HG02610 (cell line): ENCODE measurements around the gene DBNL.

Source experiments
- ATAC-seq: cut with Tn5 transposase; IDR thresholded peaks from one replicate; pipeline ENCODE4 v1.9.1; 2021; ENCODE audit warnings: mild to moderate bottlenecking, moderate library complexity; ENCODE audit not compliant: unreplicated experiment

The DBNL gene

DNA sequence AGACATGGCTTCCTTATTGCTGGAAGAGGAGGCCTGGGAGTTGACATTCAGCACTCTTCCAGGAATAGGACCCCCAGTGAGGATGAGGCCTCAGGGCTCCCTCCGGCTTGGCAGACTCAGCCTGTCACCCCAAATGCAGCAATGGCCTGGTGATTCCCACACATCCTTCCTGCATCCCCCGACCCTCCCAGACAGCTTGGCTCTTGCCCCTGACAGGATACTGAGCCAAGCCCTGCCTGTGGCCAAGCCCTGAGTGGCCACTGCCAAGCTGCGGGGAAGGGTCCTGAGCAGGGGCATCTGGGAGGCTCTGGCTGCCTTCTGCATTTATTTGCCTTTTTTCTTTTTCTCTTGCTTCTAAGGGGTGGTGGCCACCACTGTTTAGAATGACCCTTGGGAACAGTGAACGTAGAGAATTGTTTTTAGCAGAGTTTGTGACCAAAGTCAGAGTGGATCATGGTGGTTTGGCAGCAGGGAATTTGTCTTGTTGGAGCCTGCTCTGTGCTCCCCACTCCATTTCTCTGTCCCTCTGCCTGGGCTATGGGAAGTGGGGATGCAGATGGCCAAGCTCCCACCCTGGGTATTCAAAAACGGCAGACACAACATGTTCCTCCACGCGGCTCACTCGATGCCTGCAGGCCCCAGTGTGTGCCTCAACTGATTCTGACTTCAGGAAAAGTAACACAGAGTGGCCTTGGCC, 16.6 kb downstream of the DBNL start:
- ATAC-seq = no peak

DNA sequence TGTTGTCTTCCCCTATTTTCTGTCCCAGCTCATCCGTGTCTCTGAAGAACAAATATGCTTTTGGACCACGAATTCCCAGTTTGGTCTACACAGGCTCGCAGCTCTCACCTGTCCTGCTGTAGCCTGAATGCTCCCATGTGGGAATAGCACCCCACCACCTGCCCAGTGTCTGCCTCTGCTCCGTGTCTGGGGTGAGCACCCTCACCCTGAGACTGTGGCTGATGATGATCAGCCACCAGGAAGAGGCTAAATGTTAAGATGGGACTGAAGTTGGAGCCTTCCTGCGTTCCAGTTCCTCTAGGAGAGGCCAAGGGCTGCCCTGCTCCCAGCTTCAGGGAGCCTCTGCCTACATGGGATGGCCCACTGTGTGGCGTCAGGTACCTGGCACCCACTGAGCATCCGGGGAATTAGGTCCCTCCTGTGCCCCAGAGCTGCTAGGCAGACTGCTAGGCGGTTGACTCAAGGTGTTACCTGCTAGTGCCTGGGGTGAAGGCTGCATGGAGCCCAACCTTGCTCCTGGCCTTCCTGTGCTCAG, 17.2 kb downstream of the DBNL start:
- no peak for ATAC-seq

DNA sequence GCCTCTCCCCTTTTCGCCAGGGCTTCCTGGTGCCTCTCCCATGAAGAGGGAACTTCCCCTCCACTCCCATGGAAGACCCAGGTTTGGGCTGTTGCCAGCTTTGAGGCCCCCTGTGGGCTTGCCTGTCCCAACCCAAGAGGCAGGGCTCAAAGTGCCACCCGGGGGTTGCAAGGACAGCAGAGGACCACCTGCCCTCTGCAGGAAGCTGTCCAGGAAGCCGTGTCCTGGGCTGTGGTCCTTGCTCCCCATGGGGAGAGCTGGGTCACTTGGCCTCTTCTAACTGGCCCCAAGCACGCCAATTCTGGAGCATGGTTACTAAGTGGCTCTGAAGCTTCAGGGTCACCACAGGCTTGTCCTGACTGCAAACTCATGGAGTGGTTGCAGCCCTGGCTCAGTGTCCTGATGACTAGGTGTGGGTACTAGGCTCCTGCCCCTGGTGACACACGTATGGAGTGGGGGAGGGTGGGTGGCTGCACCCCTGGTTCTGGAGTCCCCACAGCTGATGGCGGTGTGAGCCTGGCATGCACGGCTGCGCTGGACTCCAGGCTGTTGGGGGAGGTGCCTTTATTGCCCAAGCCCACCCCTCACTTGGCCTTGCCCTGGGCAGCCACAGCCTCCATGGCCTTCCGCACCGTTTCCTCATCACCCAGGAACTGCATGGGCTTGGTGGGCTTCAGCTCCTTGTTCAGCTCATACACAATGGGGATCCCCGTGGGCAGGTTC, 17.8 kb downstream of the DBNL start:
- ATAC-seq = no peak

DNA sequence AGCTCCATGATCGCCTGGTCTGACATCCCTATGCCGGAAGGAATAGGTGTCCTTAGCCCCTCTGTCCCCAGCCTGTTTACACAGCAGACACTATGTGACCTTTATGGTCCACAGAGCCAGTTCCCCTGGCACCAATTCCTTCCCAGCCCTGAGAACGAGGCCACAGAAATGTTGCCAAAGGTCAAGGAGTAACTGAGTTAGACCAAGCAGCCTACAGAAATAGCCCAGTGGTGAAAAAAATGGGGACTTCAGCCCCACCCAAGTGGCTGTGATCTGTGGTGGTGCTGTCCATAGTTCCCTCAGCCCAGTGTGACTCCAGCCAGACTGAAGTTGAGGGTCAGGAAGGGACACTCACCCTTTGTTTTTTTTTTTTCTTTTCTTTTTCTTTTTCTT, 18.4 kb downstream of the DBNL start:
- ATAC-seq = no peak

DNA sequence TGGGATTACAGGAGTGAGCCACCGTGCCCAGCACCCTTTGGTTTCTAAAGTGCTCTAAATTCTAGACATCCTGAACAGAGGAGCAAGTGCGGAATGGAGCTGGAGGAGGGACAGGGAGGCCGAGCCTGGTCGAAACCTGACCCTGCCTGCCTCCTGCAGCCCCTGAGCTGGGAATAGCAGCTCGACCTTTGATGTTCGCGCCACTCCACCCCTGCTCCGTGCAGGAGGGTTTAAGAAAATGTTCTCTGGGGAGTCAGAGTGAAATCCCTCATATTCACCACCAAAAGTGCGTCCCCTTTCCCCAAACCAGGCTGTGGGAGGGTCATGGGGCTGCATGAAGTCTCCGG, 19.0 kb downstream of the DBNL start:
- ATAC-seq = no peak

GRCh38 chr7:44063894-44064651, 19.6 kb downstream of the DBNL start:
- ATAC-seq = no peak

DNA sequence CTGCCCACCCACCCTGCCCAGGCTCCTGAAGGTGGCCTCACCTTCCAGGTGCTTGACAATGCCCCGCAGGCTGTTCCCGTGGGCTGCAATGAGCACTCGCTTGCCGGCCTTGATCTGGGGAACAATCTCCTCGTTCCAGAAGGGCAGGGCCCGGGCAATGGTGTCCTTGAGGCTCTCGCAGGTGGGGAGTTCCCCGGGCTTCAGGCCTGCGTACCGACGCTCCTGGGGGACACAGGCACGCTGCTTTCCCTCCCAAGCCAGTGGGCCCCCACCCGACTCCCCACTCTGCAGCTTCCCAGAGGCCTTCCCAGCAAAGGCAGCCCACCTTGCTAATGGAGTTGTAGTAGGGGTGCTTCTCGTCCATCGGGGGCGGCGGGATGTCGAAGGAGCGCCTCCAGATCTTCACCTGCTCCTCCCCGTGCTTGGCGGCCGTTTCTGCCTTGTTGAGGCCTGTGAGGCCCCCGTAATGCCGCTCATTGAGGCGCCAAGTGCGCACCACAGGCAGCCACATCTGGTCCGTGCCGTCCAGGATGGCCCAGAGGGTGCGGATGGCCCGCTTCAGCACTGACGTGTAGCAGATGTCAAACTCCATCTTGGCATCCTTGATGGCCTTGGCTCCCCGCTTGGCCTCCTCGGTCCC, 20.4 kb downstream of the DBNL start:
- no peak for ATAC-seq

GRCh38 chr7:44065431-44066110, 21.1 kb downstream of the DBNL start, which contains the start of gene PGAM2:
TSS of gene PGAM2 (minus strand) at chr7:44065567. CDS start at chr7:44065529, 38 bp downstream.
- ATAC-seq = no peak

GRCh38 chr7:44066111-44066460, 21.6 kb downstream of the DBNL start:
- no peak for ATAC-seq

DNA sequence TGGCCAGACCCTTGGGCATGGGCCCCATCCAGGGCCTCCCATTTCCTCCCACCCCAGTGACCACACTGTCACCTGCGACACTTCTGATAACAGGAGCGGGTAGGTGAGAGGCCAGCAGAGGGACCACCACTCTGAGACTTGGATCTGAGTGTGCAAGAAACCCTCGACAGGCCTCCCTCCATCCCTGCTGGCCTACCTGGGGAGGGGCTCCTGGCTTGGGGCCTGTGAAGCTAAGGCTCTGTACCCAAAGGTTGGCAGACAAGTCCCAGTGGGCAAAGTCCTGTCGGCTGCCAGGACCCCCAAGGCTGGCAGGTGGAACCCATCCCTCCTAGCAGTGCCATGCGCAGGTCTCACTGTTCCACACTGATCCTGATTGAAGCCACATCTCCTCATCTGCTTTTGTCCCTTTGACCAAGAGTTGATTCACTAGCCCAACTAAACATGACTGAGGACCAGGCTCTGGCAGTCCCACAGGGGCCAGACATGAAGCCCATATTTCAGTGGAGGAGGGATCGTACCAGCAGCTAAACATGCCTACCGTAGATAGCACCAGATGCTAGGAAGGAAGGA, 22.1 kb downstream of the DBNL start:
- no peak for ATAC-seq

GRCh38 chr7:44067064-44067951, 22.8 kb downstream of the DBNL start:
- no peak for ATAC-seq

DNA sequence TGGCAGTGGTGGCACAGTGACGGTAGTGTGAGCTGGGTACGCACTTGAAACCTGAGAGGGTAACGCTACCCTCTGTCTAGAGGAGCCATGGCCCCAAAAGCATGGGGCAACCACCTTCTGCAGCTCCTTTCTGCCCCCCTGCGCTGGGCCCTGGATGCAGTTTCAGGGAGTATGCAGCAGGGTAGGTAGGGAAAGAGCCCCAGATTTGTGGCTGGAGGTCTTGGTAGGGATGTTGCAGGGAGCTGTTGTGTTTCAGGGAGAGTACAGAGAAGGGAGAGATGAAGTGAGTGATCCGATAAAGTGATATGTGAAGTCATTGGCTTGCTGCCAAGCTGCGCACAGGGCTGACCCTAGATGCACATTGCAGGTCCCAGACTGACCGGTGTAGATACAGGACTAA, 23.6 kb downstream of the DBNL start:
- no peak for ATAC-seq

- ATAC-seq = no peak
These were observed 27.3 kb downstream of the DBNL start for GRCh38 chr7:44071726-44072363.

GRCh38 chr7:44072364-44073231, 28.1 kb downstream of the DBNL start:
- ATAC-seq = no peak

- ATAC-seq = peak; percentile 75
These were observed 29.3 kb downstream of the DBNL start for GRCh38 chr7:44073664-44074348.

DNA sequence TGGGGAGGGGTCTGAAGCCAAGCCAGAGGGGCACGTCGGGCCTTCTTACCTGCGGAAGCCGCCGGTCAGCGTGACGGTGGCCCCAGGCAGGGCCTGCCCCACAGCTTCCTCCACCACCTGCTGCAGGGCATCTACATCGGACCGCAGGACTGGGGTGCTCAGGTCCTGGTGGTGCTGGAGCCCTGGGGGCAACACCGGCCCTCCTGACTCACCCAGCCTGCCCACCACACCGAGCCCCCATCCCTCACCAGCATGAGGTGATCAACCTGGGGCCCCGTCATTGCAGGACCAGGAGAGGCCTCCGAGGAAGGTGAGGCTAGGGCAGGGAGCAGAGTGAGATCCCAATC, 29.8 kb downstream of the DBNL start:
- no peak for ATAC-seq

- ATAC-seq = no peak
These were observed 31.0 kb downstream of the DBNL start for GRCh38 chr7:44075296-44076075.
